Motor neuron (in vitro differentiated cells): Measurements from ENCODE around the gene LCN10. TPM values are rescaled to one million over a fixed set of nuclear protein-coding genes. Genes with fewer than 3 reads are reported as not detected.
"Not testable (repeated sequence)": the region's sequence is repeated elsewhere in the genome, so short reads cannot be mapped to it uniquely, and the experiment has no call there.

Source experiments
- ATAC-seq, 8 experiments: fragments of 200-7000 bp; cut with Tn5 transposase; replicated peaks in 6 of 8; 2 replicates each; pipeline ENCODE4 v1.8.0; 2021; ENCODE audit warnings: mild to moderate bottlenecking in 8 of 8, moderate library complexity in 8 of 8
- H3K27ac ChIP-seq, 2 donors: fragments of 250-450 bp; sonication (Bioruptor Pico); 2 replicates each; pipeline ENCODE4 v1.9.0; 2021; ENCODE audit warnings: antibody characterized with exemption in 2 of 2, mild to moderate bottlenecking in 2 of 2, moderate library complexity in 1 of 2
- H3K4me1 ChIP-seq, 2 donors: fragments of 250-450 bp; sonication (Bioruptor Pico); replicated peaks in 1 of 2; 2 replicates each; pipeline ENCODE4 v1.6.1; 2021; ENCODE audit warnings: antibody characterized with exemption in 2 of 2, mild to moderate bottlenecking in 2 of 2, moderate library complexity in 1 of 2
- H3K4me3 ChIP-seq, 5 donors: fragments of 250-450 bp; sonication (Bioruptor Pico); 2 replicates each; pipeline ENCODE4 v1.9.0; 2021; ENCODE audit warnings: antibody characterized with exemption in 5 of 5, mild to moderate bottlenecking in 5 of 5, moderate library complexity in 4 of 5
- WGBS, 10 experiments: fragments of 450-650 bp; shearing (Covaris generic); methylation state at CpG; one replicate each; pipeline ENCODE4 v1.0.0; 2022; 5-methylcytosine and 5-hydroxymethylcytosine counted together
- in situ Hi-C, 9 experiments: fragments of 400-800 bp; cut with MboI; loops; one replicate each; pipeline ENCODE4 v1.15.0; 2021; ENCODE audit warnings: low sequenced_read_pairs in 9 of 9, low pct_unique_long_range_greater_than_20kb in 2 of 9; ENCODE audit not compliant: unreplicated experiment in 9 of 9
- total RNA-seq, 8 experiments: library from RNA; unstranded; fragments of 300-600 nt; gene quantifications; 2 replicates each; pipeline versions ENCODE4 v1.2.3 to v1.2.4, GENCODE V29; 2022

Gene LCN10
- 1 to 10 TPM in 1 of 8 experiments, under 1 TPM in 7; 0.05 to 1.7 (median 0.38) TPM for total RNA-seq

DNA sequence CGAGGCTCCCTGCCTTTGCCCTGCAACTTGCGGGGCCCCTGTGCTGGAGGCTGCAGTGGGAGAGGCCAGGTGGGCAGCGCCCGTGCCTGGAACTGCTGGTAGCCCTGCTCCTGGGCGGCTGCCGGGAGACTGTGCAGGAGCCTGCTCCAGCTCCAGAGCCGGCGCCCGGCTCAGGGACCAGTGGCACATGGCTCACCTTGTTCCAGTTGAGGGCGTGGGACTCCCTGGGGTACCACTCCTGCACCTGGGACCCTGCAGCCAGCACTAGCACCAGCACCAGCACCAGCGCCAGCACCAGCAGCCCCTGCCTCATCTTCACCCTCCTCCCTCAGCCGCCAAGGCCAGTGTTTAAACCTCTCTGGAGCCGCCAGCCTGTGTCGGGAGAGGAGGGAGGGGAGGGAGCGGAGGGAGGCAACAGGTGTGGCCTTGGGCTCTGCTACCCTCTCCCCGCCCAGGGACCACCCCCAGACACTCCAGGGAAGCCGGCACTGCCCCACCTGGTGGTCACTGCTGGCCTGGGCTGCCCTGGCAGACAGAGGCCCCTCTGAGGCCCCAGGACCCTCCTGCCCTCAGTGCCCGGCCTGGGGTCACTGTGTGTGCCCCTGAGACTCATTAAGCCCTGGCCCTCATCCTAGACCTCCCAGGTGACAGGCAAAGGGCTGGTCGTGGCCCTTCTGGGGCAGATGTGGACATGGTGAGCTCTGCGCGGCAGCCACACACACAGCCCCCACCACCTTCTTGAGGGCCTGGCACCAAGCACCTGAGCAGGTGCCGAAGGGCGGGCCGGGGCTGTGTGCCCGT is at the start of gene LCN10:
LCN10 (minus strand) TSS at position 350 of the 801 bp plus-strand sequence; CDS start at position 313, 37 bp downstream.
- 0 to 20% methylated on average over 1 to 2 of the region's 25 CpGs; no CpG with 5 or more reads in 8 of the 10 experiments for WGBS, 10 experiments
- H3K4me3 ChIP-seq, result no peak within 1 kb of the TSS
- in situ Hi-C loops, result no loop called here
- peak; percentile 11 to 71 (median 26) for ATAC-seq
- H3K27ac ChIP-seq, result no peak within 1 kb of the TSS
- peaks cover 7 to 22% of the 10 kb centered on the region in 2 donors for H3K4me1 ChIP-seq

DNA sequence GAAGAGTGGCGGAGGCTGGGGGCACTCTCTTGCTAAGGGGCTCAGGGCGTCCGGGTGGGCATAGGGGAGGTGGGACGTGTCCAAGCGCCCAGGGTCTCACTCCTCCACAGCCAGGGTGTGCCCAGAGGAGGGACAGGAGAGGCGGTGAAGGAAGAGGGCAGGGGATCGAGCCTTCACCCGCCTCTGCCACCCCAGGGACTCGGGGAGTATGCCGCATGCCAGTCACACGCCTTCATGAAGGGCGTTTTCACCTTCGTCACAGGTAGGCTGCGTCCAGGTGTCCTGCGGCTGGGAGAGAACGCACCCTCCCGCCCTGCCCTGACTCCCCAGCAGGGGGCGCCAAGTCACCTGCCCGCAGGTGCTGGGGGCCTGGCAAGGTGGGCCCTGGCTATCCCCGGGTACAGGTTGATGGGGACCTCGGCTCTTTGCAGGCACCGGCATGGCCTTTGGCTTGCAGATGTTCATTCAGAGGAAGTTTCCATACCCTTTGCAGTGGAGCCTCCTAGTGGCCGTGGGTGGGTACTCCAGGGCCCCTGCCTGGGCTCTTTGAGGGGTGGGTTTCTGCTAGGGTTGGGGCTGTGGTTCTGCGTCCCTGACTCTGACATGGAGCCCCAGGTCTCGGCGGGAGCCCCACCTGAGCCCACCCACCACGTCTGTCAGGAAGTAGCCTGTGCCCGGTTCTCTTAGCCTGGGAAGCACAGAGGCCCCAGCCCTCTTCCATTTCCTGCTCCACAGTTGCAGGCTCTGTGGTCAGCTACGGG is 49.0 kb upstream of the LCN10 start:
- 4 to 27% (median 11%) methylated on average over 3 to 5 of the region's 29 CpGs; no CpG with 5 or more reads in 7 of the 10 experiments for WGBS, 10 experiments
- Histone ChIP-seq H3K4me1 (peaks cover 17 to 33% of the 10 kb centered on the region in 2 donors), H3K27ac (peak overlapping the region; percentile 44 to 76), H3K4me3 (peak overlapping the region; percentile 45 to 85 (median 76))
- ATAC-seq, result peak in 5 of 8 experiments; percentile 0 to 8 (median 5)
- in situ Hi-C loops, result loop anchor here in 7 of 9 experiments (25.0 kb wide), 1 partner anchor 246 kb away; the partner anchor contains the start of genes ABCA2 (in 7 of the 7), FUT7 (in 7 of the 7) and NPDC1 (in 7 of the 7)

DNA sequence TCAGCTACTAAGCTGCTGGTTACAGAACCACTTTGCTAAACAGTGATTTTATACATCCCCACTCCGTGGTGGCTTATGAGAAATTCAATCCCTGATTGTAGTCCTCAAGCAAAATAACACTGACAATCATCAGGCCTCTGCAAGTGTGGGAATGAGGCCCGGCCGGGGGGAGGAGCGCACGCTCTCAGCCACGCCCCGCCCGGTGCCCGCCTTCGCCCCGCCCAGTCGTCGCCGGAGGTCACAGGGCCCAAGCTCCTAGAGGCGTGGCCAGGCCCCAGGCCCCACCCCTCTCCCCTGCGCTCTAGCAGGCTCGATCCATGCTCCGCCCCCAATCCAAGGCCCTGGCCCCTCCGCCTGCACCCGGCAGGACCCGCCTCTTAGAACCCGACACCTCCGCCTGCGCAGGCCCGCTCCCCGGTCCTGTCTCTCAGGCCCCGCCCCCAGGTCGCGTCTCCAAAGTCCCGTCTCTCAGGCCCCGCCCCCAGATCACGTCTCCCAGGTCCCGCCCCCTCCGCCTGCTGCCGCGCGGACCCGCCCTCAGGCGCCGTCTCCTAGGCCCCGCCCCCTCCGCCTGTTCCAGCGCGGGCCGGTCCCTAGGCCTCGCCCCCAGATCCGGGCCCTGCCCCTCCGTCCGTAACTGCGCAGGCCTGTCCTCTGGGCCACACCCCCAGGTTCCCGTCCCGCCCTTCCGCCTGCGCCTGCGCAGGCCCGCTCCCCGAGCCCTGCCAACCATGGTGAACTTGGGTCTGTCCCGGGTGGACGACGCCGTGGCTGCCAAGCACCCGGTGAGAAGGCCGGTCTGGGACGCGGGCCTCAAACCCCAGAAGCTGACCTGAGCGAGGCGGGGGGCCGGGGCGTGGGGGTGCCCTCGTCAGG is 48.1 kb upstream of the LCN10 start, which contains the start of gene TMEM141:
TMEM141 (plus strand) TSS at position 705 of the 876 bp plus-strand sequence; CDS start at position 732, 27 bp downstream.
- peak; percentile 87 to 93 (median 90) for ATAC-seq
- 0 to 3% (median 0%) methylated on average over 1 to 11 of the region's 70 CpGs; no CpG with 5 or more reads in 4 of the 10 experiments for WGBS, 10 experiments
- Histone ChIP-seq H3K27ac (peak within 1 kb of the TSS; percentile 44 to 76), H3K4me1 (peaks cover 11 to 32% of the 10 kb centered on the region in 2 donors), H3K4me3 (peak within 1 kb of the TSS; percentile 45 to 85 (median 76))
- in situ Hi-C loops, result loop anchor here in 7 of 9 experiments (25.0 kb wide), 1 partner anchor 246 kb away; the partner anchor contains the start of genes ABCA2 (in 7 of the 7), FUT7 (in 7 of the 7) and NPDC1 (in 7 of the 7)

DNA sequence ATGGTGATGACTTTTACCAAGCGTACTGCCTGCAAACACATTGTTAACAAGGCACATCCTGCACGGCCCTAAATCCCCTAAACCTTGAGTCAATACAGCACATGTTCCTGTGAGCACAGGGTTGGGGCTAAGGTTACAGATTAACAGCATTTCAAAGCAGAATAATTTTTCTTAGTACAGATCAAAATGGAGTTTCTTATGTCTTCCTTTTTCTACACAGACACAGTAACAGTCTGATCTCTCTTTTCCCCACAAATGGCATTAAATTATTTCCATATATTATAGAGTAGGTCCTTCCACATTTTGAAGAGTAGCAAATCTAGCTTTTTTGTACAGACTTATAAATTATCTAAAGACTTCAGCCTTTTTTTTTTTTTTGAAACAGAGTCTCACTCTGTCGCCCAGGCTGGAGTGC is 46.8 kb upstream of the LCN10 start:
- Histone ChIP-seq H3K4me3 (no peak overlapping the region), H3K4me1 (peaks cover 14 to 37% of the 10 kb centered on the region in 2 donors), H3K27ac (no peak overlapping the region)
- ATAC-seq, result no peak
- in situ Hi-C loops, result loop anchor here in 7 of 9 experiments (25.0 kb wide), 1 partner anchor 248 kb away; the partner anchor contains the start of genes ABCA2 (in 7 of the 7), FUT7 (in 7 of the 7) and NPDC1 (in 7 of the 7)
- WGBS, 10 experiments, result 25 to 100% (median 73%) methylated on average over 1 to 3 of the region's 3 CpGs; no CpG with 5 or more reads in 5 of the 10 experiments

DNA sequence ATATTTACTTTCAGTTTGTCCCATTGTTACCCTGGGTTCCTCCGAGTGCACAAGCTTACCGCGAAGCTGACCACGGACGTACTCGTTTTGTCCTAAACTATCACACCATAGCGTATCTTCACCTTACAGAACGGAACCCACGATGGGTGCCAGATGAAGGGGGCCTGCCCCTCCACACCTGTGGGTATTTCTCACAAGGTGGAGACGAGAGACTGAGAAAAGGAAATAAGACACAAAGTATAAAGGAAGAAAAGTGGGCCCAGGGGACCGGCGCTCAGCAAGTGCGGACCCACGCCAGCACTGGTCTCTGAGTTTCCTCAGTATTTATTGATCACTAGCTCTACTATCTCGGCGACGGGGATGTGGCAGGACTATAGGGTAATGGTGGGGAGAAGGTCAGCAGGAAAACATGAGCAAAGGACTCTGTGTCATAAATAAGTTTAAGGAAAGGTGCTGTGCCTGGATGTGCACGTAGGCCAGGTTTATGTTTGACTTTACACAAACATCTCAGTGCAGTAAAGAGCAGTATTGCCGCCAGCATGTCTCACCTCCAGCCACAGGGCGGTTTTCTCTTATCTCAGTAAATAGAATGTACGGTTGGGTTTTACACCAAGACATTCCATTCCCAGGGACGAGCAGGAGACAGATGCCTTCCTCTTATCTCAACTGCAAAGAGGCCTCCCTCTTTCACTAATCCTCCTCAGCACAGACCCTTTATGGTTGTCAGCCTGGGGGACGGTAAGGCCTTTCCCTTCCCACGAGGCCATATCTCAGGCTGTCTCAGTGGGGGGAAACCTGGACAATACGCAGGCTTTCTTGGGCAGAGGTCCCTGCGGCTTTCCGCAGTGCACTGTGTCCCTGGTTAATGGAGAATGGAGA is 46.1 kb upstream of the LCN10 start:
- peaks cover 20 to 44% of the 10 kb centered on the region in 2 donors for H3K4me1 ChIP-seq
- in situ Hi-C loops, result loop anchor here in 7 of 9 experiments (25.0 kb wide), 1 partner anchor 248 kb away; the partner anchor contains the start of genes ABCA2 (in 7 of the 7), FUT7 (in 7 of the 7) and NPDC1 (in 7 of the 7)
- not testable (repeated sequence) for H3K4me3 ChIP-seq, ATAC-seq, H3K27ac ChIP-seq
- 67 to 92% (median 86%) methylated on average over 7 to 14 of the region's 27 CpGs; no CpG with 5 or more reads in 2 of the 10 experiments for WGBS, 10 experiments

- ATAC-seq, result no peak
- Histone ChIP-seq H3K27ac (no peak overlapping the region), H3K4me1 (peaks cover 20 to 46% of the 10 kb centered on the region in 2 donors), H3K4me3 (no peak overlapping the region)
- in situ Hi-C loops, result loop anchor here in 7 of 9 experiments (25.0 kb wide), 1 partner anchor 249 kb away; the partner anchor contains the start of genes ABCA2 (in 7 of the 7), FUT7 (in 7 of the 7) and NPDC1 (in 7 of the 7)
- WGBS, 10 experiments, result 4 to 100% (median 33%) methylated on average over 2 to 15 of the region's 21 CpGs
Measured at GRCh38 chr9:136787690-136788400, 45.1 kb upstream of the LCN10 start.

- not testable (repeated sequence) for ATAC-seq, H3K27ac ChIP-seq, H3K4me3 ChIP-seq
- in situ Hi-C loops, result loop anchor here in 7 of 9 experiments (25.0 kb wide), 1 partner anchor 250 kb away; the partner anchor contains the start of genes ABCA2 (in 7 of the 7), FUT7 (in 7 of the 7) and NPDC1 (in 7 of the 7)
- H3K4me1 ChIP-seq, result peaks cover 18 to 42% of the 10 kb centered on the region in 2 donors
- 0 to 83% (median 20%) methylated on average over 1 to 3 of the region's 4 CpGs; no CpG with 5 or more reads in 2 of the 10 experiments for WGBS, 10 experiments
Measured at GRCh38 chr9:136786983-136787382, 44.2 kb upstream of the LCN10 start.

DNA sequence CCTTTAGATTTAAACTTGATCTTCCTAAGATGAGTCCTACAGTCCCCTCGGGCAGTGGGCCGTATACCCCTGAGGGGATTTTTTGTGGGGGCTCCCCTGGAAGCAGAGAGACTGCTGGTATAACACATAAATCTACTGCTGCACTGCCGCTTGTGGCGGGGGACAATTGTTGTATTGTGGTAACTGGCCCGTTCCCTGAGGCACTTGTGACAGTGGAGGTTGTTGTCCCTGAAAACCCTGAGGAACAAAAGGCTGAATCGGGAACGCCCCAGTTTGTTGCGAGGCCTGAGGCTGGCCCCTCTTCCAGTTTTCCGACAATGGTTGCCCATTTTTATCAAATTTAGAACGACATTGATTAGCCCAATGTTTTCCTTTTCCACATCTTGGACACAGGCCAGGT is 43.7 kb upstream of the LCN10 start:
- Histone ChIP-seq H3K4me1 (peaks cover 16 to 40% of the 10 kb centered on the region in 2 donors), H3K27ac (no peak overlapping the region), H3K4me3 (no peak overlapping the region)
- in situ Hi-C loops, result loop anchor here in 7 of 9 experiments (25.0 kb wide), 1 partner anchor 251 kb away; the partner anchor contains the start of genes ABCA2 (in 7 of the 7), FUT7 (in 7 of the 7) and NPDC1 (in 7 of the 7)
- WGBS, 10 experiments, result 14 to 70% (median 44%) methylated on average over 2 to 7 of the region's 10 CpGs; no CpG with 5 or more reads in 2 of the 10 experiments
- ATAC-seq, result no peak

GRCh38 chr9:136785565-136786355 is 43.0 kb upstream of the LCN10 start:
- ATAC-seq, H3K4me3 ChIP-seq, H3K27ac ChIP-seq: not testable (repeated sequence)
- 52 to 100% (median 83%) methylated on average over 1 to 12 of the region's 23 CpGs for WGBS, 10 experiments
- in situ Hi-C loops, result loop anchor here in 7 of 9 experiments (25.0 kb wide), 1 partner anchor 252 kb away; the partner anchor contains the start of genes ABCA2 (in 7 of the 7), FUT7 (in 7 of the 7) and NPDC1 (in 7 of the 7)
- H3K4me1 ChIP-seq, result peaks cover 16 to 40% of the 10 kb centered on the region in 2 donors
